Measurements from ENCODE around the gene TOX2.

Gene TOX2

DNA sequence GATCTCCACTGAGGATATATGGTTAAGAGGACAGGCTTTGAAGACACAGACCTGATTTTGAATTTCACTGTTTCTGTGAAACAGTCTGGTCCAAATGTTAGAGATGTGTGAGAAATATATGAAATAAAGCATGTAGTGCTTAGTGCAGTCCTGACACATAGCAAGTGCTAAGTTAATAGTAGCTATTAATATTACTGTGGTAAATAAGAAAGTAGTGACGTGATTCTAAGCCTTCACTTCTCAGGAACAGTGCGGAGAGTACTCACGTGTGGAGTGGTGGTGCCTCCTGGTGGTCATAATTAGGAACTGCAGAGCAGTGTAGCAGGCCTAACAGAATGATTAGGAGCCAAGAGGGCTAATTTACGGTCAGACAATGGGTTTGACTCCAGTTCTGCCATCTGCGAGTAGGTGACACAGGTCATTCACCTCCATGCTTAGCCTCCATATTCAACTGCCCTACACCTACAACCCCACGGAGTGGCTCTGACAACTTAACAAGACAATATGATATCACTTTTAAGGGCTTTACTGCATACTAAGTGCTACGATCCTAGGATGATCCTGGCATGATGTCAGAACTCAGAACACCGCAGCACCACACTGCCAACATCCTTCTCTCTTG is 166.1 kb downstream of the TOX2 start:
- DNase-seq (ENCODE audit: low spot score): peak; percentile 85

DNA sequence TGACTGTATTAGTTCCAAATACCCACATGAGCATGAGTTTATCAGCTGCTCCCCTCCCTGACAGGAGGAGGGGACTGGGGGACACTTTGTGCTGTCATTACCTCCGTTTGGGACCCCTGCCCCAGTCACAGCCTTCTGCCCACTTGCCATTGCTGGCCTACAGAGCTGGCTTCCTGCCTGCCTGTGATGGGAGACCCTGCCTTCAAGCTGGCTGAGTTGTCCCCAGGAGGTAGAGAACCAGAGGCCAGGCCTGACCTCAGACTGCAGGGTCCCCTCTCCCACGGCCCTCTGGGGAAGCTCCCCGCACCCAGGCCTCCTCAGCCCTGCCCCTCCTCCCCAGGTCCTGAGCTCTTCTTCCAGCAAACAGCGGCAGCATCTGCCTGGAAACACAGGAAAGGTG is 166.8 kb downstream of the TOX2 start:
- no peak for DNase-seq (ENCODE audit: low spot score)

DNA sequence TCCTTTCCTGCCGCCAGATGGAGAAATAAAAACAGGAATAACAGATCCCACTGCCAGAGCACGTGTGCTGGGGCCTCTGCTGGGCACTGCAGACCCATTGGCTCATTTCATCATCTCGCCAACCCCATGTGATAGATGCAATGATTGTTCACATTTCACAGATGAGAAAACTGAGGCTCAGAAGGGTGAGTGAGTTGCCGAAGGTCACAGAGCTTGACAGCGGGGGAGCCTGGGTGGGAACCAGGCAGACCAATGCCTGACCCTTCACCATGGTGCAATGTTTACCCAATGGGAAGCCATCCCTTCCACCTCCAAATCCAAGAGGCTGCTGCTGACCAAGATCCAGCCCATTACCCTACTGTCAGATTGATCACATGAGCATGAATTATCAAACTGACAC is 167.2 kb downstream of the TOX2 start:
- DNase-seq (ENCODE audit: low spot score): no peak

DNA sequence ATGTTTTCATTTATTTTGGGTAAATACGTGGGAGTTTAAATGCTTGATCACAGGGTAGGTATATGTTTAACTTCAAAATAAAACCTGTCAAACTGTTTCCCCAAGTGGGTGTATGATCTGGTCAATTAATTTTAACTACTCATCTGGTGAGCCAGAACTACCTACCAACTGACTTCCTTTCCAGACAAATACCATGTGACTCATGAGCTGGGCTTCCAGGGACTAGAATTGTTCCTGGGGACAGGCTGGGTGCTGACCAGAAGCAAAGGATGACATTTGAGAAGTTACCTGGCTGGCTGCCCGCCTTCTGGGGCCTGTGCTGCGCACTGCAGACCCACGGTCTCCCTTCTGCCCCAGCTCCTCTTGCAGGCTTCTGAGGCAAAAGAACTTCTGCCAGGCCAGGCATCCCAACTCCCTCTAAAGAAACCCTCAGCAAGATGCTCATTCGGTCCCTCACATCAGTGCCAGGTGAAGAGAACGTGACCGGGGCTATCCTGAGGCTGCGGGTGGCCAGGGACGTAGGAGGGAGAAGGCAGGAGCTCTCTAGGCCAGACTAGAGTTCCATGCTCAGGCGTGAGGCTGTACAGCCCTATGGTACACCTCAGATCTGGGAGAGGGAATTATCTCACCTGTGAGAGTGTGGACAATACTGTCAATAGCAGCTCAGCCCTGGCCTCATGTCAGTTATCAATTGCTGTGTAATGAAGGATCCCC is 168.7 kb downstream of the TOX2 start:
- DNase-seq (ENCODE audit: low spot score): peak; percentile 11

DNA sequence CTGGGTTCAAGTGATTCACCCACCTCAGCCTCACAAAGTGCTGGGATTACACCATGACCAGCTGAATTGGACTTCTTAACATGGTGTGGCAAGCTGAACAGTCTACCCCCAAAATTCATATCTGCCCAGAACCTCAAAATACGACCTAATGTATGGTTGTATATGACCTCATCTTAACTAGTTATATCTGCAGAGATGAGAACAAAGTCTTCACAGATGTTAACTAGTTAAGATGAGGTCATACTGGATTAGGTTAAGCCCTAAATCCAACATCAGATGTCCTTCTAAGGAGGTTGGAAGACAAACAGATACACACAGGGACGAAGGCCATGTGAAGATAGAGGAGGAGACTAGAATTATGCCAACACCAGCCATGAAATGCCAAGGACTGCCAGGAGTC is 169.8 kb downstream of the TOX2 start:
- no peak for DNase-seq (ENCODE audit: low spot score)

DNA sequence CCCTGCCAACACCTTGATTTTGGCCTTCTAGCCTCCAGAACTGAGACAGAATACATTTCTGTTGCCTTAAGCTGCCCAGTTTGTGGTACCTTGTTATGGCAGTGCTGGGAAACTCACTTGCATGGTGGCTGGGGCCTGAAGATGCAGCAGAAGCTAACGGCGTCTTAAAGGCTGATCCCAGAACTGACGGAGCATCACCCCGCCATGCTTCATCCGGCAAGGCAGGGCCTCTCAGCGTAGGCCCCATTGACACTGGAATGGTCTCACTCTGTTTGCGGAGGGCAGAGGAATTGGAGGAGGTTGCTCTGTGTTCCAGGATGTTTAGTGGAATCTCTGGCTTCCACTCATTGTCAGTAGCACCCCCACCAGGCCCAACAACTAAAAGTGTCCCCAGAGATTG is 170.2 kb downstream of the TOX2 start:
- DNase-seq (ENCODE audit: low spot score): no peak

DNA sequence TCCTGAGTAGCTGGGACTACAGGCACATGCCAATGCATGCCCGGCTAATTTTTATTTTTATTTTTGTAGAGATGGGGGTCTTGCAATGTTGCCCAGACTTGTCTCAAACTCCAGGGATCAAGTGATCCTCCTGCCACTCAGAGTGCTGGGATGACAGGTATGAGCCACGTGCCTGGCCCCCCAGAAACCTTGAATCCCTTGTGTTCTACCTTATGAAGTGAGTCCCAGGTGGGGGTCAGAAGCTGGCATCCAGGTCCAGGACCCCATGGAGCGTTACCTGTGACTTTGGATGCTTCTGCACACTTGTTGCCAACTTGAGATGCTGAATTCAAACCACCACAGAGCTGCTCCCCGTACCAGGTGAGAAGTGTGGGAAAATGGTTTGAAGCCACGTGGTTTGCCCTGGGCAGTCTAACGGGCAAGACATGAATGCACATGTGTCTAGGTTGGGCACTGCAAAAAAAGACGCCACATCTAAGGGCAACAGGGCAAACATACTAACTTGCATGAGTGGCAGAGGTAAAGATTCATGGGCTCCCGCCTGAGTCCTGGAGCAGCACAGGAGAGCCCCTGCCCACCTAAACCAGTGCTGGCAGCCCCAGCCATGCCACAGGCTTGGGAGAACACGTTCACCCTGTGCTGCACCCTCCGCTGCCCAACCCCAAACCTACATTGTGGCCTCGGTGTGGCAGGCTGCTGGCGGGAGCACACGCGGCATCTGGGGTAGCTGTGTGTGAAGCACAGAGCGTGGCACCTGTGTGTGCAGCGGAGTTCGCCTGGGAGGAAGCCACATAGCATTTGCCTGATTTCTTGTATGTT is 171.2 kb downstream of the TOX2 start:
- no peak for DNase-seq (ENCODE audit: low spot score)

DNA sequence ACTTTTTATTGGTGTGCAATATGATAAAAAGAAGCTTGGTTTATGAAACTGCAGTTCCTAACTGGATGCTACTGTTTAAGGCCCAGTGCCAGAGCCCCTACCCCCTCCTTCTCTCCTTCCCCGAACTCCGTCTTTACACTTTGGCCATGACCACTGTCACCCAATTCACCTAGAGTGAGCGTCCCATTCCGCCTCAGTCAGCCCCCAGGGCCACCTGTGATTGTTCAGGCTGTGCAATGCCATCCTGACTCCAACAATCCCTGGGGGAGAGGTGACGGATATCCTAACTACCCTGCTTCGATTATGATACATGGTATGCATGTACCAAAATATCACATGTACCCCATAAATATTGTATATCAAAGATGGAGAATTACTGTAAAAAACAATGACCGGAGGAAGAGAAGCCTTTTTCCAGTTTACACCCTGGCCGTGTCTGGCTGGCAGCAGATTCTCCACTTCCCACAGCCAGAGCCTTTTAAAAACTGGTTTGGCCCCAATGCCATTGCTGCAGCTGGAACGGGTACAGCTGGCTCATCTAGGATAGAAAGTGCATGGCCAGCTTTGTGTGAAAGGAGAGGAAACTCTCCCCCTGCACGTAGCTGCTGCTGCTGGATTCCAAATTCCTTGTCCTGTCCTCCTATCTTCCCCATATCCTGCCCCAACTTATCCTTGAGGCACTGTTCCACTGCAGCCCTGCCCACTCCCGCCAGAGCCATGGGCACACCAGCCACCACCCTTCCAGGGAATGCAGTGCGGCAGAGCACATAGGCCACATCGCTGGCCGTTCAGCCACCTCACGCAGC is 172.6 kb downstream of the TOX2 start:
- no peak for DNase-seq (ENCODE audit: low spot score)

DNA sequence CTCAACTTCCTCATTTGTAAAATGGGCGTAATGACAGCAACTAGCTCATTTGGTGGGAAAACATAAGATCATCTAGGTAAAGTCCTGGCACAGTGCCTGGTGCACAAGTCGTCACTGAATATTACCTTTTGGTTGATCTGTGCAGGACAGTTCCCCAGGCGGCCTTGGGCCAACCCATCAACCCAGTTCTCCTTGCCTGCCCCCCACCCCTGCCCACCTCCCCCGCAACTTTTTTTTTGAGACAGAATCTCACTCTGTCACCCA is 173.1 kb downstream of the TOX2 start:
- no peak for DNase-seq (ENCODE audit: low spot score)

DNA sequence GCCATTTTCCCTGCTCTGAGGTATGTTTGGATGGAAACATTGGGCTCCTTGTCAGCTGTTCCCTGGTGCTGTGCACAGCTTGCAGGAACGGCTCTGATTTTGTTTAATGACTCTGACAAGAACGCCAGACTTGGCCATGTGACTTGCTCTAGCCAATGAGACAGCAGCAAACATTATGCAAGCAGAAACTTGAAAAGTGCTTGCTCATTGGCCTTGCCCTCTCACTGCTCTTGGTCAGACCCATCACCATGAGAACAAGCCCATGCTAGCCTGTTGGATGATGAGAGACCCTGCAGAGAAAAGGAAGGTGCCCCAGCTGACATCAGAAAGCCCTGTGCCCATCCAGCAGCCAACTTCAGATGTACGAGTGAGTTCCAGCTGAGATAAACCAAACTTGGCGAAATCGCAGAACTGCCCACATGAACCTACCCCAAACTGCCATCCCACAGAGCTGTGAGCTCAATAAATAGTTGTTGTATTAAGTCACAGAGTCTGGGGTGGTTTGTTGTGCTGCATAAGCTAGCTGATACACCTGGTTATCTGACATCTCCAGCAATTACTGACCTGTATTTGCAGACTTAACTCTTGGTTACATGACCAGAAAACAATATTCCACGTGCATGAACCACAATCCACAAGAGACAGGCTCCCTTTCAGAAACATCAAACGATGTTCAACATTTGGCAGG is 175.5 kb downstream of the TOX2 start:
- no peak for DNase-seq (ENCODE audit: low spot score)

DNA sequence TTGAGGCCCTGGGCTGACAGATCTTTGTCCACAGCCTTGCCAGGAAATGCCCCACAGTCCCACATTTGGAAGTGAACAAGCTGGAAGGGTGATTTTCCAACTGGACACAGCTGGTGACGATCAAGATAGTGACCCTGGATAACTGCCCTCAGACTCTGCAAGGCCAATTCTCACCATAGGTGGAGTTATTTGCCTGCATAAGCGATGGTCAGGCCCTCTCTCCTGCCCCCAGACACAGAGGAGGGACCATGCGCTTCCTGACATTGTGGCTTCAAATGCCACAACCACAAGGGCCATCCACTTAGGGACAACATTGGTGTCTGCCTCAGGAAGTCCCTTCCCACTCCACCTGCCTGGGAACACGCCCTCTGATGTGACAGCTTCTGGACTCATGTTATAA is 176.4 kb downstream of the TOX2 start:
- DNase-seq (ENCODE audit: low spot score): no peak

DNA sequence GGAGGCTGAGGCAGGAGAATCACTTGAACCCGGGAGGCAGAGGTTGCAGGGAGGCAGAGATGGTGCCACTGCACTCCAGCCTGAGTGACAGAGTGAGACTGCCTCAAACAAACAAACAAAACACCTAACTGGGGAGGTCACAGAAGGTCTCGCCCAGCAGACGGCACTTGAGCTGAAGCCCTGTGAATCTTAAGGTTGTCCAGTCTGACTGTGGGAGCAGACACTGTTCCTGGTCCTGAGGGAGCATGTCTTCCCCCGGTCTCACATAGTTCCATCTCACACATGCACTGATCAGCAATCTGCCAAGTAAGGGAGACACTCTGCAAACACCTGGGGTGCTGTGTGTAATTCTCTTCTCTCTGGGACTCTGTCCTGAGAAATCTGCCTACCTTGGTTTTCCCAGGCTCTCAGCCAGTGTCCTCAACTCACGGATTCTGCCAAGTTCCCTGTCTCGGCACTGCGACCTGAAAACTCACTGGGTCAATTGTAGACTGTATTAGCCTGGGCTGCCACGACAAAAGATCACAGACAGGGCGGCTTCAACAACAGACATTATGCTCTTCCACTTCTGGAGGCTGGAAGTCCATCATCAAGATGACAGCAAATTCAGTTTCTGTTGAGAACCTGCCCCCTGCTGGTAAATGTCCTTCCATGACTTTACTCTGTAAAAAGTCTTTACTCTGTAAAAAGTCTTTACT is 178.0 kb downstream of the TOX2 start:
- peak; percentile 21 for DNase-seq (ENCODE audit: low spot score)

DNA sequence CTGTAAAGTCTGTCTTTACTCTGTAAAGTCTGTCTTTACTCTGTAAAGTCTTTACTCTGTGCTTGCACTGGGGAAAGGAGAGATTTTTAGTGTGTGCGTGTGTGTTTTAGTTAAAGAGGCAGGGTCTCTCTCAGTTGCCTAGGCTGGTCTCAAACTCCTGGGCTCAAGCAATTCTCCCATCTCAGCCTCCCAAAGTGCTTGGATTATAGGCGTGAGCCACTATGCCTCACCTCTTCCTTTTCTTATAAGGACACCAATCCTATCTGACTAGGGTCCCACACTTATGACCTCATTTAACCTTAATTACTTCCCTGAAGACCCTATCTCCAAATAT is 178.6 kb downstream of the TOX2 start:
- DNase-seq (ENCODE audit: low spot score): no peak

DNA sequence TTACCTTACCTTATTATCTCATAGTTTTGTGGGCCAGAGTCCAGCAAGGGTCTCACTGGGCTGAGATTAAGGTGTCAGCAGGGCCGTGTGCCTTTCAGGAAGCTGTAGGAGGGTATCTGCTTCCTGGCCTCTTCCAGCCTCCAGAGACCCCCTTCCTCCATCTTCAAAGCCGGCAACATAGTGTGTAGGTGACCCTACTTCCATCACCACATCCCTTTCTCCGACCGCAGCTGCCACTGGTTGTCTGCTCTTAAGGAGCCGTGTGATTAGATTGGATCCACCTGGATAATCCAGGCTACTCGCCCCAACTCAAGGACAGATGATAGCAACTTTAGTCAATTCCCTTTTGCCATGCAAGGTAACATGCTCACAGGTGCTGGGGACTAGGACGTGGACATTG is 181.2 kb downstream of the TOX2 start:
- DNase-seq (ENCODE audit: low spot score): no peak

DNA sequence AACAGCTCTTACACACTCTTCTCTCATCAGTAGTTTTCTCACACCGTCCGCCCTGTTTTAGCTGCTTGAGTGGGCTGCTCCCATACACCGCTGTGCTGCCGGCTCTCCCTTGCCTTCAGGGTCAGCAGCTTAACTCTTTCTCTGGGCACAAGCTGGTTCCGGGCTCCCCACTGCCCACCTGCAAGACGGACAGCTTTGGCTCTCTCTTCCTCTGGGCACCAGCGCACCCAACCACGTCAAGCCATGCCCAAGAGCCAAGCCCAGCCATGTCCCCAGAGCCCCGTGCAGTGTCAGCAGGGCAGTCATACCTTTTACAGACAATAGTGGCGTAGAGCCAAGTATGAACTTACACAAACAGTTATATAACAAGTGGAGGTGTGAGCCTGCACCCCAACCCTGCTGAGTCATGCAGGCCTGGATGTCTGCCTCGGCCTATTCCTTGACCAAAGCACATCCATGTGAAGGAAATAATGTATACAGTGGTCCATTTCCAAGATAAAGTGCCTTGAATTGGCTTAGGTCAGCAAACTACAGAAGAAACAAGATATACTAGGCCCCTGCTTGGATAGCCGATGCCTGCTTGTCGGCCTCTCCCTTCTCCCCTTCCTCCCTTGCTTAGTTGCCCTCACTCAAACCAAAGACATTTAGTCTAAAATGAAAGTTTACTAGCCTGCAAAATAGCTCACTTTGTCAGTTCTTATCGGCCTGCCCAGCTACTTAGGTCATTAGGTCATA is 183.0 kb downstream of the TOX2 start:
- DNase-seq (ENCODE audit: low spot score): no peak

DNA sequence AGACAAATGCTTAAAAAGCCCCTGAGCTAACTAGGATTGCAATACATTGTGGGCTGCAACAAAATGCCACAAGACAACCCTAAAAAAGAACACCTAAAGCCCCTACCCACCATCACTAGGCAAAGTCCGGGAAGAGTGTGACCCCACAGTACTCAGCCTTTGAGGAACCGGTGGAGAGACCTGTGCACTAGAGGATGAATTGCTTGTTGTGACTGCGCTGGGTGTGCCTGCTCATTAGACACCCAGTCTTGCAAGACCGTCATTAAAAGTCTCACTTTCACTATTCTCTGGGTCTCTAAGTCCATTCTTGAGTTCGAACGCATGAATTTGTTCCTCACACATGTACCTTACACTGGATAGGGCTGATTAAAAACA is 183.6 kb downstream of the TOX2 start:
- DNase-seq (ENCODE audit: low spot score): no peak

DNA sequence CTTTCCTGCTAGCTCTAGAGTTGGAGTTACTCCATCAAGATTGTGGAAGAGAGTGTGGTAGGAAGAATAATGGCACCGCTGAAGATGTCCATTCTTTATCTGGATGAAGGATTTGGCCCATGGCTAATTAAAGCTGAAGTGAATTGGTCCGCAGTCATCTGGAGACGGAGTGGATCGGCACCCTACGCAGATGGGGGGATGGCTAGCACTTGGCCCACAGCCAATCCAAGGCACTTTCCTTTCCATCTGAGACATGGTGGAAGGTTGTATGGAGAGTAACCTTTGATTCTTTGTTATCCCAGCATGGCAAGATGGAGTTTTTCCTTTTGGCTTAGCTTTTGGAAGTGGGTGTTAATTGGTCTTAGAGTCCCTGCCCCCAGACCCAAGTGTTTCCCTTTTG is 184.0 kb downstream of the TOX2 start:
- no peak for DNase-seq (ENCODE audit: low spot score)

DNA sequence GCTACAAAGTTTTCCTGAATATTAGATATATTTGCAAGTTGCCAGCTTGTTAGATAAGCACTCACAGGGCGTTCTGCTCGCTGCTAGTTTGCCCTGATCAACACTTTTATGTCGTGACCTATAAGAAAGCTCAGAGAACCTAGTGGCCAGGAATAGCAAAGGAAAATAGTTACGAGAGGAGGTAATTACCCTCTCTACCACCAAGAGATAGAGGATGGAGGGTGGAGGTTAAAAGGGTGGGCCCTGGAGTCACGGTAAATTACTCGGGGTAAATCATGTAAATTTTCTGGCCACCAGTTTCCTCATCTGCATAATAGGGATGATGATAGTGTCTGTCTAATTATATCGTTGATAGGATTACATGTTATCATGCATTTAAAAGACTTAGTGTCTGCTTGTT is 185.2 kb downstream of the TOX2 start:
- no peak for DNase-seq (ENCODE audit: low spot score)

DNA sequence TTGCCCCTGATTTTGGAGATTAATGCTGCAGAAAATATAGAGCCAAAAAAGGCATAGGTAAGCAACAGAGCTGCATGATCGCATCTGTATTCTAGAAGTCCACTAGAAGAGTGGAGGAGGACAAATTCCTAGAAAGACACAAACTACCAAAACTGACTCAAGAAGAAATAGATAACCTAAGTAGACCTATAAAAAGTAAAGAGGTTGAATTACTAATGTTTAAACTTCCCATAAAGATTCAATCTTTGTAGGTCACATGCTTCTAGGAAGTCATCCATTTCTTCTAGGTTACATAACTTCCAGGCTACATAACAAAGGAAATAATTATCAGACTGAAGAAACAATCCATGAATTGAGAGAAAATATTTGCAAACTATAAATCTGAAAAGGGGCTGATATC is 187.9 kb downstream of the TOX2 start:
- no peak for DNase-seq (ENCODE audit: low spot score)

DNA sequence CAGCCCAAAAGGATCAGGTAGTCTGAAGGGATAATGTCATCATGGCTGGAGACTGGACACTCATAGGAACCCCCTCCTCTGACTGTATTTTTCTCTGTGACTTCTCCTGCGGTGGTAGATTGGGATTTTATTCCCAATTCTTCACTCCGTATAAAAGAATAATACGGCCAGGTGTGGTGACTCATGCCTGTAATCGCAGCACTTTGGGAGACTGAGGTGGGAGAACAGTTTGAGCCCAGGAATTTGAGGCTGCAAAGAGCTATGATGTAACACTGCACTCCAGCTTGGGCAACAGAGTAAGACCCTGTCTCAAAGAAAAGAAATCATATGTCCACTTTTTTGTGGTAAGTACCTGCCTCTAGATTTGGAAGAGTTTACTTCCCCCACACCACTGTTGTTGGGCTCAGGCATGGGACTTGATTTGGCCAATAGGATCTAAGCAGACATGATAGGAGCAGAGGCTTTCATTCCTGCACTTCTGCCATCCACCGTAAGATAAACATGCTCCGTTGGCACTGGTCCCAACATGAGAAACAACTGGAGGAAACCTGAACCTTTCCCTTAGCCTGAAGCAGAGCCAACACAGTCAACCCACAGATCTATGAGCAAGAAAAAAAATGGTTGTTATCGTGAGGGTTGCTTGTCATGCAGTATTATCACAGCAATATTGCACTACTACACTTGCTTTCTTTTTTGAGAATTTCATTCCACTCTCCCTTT is 190.3 kb downstream of the TOX2 start:
- no peak for DNase-seq (ENCODE audit: low spot score)

All from cerebellar cortex (tissue), 1 donor.